Mucosa of descending colon (tissue), 3 donors: ENCODE data around the gene ELK3. TPM values are rescaled to one million over a fixed set of nuclear protein-coding genes. Genes with fewer than 3 reads are reported as not detected.

Source experiments
- ATAC-seq: fragments of 200-7000 bp; cut with Tn5 transposase; one replicate; pipeline ENCODE4 v1.9.1; 2020; ENCODE audit warnings: mild to moderate bottlenecking, moderate library complexity
- DNase-seq, 3 donors: peaks; one replicate each; pipeline ENCODE4 v3.0.0-alpha.2; 2020
- H3K36me3 ChIP-seq: fragments of 200-600 bp; one replicate; pipeline ENCODE4 v1.8.0; 2021; ENCODE audit warnings: low read depth, mild to moderate bottlenecking
- H3K4me1 ChIP-seq: fragments of 200-600 bp; one replicate; pipeline ENCODE4 v1.8.0; 2021; ENCODE audit warnings: low read depth, mild to moderate bottlenecking
- H3K4me3 ChIP-seq: fragments of 200-600 bp; one replicate; pipeline ENCODE4 v1.8.0; 2021; ENCODE audit warnings: mild to moderate bottlenecking
- H3K9me3 ChIP-seq: fragments of 200-600 bp; one replicate; pipeline ENCODE4 v1.8.0; 2021; ENCODE audit warnings: mild to moderate bottlenecking
- intact Hi-C, 2 donors: fragments of 100-400 bp; cut with DNase I in 1 of 2; cut with micrococcal nuclease in 1 of 2; formaldehyde crosslinking; loops; one replicate each; pipeline versions ENCODE4 v1.11.0 to v1.11.1; 2022; cut with DNase I, micrococcal nuclease
- total RNA-seq, 3 donors: library from RNA; stranded (reverse); fragmentation: NEBNext Ultra II Directional in 2 of 3; extraction: Animal tissue kit (Norgen Biotek cat#: 25700) in 2 of 3; gene quantifications; one replicate each; pipeline versions ENCODE4 v1.2.1 to v1.2.4, GENCODE V29; 2021 to 2023
- TF ChIP-seq, protein P1 (sequence below): fragments of 200-600 bp; IDR thresholded peaks from one replicate; pipeline ENCODE4 v1.8.0; 2022; ENCODE audit warnings: antibody characterized with exemption, mild to moderate bottlenecking
- donor health status: DM: no; HTN: no; CAD: no; lungs with moderate emphysema.
- donor health status: DM: no; HTN: no; CAD: no.
- donor health status: DM: no; HTN: yes; CAD: no.

The ELK3 gene
- total RNA-seq, 3 donors from 2014 or later, result 7.6 to 17.2 (median 12.0) TPM

DNA sequence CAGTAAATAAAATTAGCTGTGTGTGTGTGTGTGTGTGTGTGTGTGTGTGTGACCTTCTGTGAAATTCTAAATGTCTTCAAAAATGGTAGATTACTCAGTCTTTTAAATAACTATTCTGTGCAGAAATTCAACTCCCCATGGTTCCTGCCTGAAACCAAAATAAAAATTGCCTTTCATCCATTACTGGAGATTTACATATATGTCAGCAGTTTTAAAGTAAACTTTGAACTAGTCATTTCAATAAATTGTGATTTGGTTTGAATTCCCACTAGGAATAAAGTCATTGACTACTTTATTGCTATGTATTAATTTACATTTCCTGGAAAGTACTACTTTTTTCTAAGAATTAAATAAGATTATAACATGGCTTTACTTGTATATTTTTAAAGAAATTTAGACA, 5.3 kb downstream of the ELK3 start:
- H3K4me1 ChIP-seq, result peaks cover 3% of the 10 kb centered on the region
- no peaks in the 10 kb centered on the region for H3K36me3 ChIP-seq
- TF ChIP-seq, protein P1, sequence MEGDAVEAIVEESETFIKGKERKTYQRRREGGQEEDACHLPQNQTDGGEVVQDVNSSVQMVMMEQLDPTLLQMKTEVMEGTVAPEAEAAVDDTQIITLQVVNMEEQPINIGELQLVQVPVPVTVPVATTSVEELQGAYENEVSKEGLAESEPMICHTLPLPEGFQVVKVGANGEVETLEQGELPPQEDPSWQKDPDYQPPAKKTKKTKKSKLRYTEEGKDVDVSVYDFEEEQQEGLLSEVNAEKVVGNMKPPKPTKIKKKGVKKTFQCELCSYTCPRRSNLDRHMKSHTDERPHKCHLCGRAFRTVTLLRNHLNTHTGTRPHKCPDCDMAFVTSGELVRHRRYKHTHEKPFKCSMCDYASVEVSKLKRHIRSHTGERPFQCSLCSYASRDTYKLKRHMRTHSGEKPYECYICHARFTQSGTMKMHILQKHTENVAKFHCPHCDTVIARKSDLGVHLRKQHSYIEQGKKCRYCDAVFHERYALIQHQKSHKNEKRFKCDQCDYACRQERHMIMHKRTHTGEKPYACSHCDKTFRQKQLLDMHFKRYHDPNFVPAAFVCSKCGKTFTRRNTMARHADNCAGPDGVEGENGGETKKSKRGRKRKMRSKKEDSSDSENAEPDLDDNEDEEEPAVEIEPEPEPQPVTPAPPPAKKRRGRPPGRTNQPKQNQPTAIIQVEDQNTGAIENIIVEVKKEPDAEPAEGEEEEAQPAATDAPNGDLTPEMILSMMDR, result no peak
- intact Hi-C loops, result no loop called here
- no peak for DNase-seq
- H3K4me3 ChIP-seq, result no peak overlapping the region
- no peaks in the 10 kb centered on the region for H3K9me3 ChIP-seq
- no peak for ATAC-seq

DNA sequence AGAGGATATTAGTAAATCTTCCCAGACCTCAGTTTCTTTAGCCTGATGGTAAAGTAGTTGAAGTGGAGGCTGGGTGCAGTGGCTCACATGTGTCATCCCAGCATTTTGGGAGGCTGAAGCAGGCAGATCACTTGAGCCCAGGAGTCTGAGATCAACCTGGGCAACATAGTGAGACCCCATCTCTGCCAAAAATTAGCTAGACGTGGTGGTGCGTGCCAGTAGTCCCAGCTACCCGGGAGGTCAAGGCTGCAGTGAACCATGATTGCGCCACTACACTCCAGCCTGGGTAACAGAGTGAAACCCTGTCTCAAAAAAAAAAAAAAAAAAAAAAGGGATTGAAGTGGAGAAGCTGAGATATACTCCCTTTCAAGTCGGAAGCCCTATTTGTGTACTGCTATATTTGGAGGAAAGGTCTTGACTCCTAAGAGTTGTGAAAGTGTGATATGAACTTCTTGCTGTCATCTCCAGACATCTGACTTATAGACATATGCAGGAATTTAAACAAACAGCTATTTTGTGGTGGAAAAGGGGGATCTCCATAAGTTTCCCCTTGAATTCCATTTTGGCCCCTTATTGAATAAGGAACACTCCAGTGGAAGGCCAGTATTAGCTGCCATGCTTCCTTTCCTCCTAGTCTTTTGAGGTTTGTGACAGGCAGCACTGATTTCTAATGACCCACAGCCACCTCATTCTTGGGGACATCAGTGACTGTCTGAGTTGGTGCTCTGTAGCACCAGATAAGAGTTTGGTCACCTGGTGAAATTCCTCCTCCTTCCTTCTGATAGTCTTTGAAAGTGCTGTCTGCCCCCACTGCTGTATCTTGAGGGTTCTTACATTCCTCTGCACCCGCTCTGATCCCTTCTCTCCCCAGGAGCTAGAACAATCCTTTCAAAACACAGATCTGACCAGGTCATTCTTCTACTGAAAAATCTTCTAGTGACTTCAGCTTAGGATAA, 7.4 kb downstream of the ELK3 start:
- no peaks in the 10 kb centered on the region for H3K9me3 ChIP-seq
- DNase-seq, result no peak
- no peak overlapping the region for H3K4me3 ChIP-seq
- TF ChIP-seq, protein P1, result no peak
- no peaks in the 10 kb centered on the region for H3K36me3 ChIP-seq
- no peaks in the 10 kb centered on the region for H3K4me1 ChIP-seq
- ATAC-seq, result no peak
- intact Hi-C loops, result no loop called here

DNA sequence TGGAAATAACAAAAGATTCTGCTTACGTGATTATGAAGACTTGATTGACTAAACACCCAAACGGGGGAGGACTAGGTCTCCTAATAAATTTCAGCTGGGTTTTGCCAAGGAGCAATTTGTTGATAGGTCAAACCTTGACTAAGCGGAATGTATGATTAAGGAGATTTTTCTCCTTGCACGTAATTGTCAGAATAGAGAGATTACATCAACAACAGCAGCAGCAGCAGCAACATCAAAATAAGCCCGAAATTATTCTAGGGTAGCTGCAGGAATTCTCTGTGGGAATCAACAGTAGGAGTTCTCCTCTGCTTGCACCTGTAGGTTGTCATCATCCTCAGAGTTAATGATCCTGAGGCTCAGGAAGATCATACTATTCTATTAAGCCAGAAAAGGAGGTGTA, 10.2 kb downstream of the ELK3 start:
- H3K36me3 ChIP-seq, result no peaks in the 10 kb centered on the region
- H3K4me1 ChIP-seq, result peaks cover 3% of the 10 kb centered on the region
- intact Hi-C loops, result no loop called here
- ATAC-seq, result no peak
- no peak overlapping the region for H3K4me3 ChIP-seq
- H3K9me3 ChIP-seq, result no peaks in the 10 kb centered on the region
- no peak for DNase-seq
- TF ChIP-seq, protein P1, result no peak

DNA sequence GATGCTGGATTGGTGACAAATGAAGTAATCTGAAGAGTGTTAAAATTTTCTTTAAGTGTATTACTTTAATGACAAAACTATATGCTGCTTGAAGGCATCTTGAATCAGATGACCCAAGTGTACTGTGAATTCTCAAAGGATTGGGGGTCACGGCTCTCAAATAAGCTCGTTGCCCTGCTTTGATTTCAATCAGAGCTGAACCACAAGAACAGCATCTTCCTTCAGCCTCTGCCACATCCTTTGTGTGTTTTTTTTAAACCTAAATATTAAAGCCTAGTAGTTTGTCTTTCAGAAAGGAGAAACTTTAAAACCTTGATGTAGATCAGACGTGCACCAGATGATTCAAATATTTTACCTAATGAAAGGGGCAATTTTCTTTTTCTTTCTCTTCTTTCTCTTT, 11.7 kb downstream of the ELK3 start:
- H3K4me1 ChIP-seq, result peaks cover 3% of the 10 kb centered on the region
- no peaks in the 10 kb centered on the region for H3K9me3 ChIP-seq
- no peak overlapping the region for H3K4me3 ChIP-seq
- no peaks in the 10 kb centered on the region for H3K36me3 ChIP-seq
- TF ChIP-seq, protein P1, result no peak
- ATAC-seq (peak; percentile 21), DNase-seq (no peak)
- intact Hi-C loops, result no loop called here

DNA sequence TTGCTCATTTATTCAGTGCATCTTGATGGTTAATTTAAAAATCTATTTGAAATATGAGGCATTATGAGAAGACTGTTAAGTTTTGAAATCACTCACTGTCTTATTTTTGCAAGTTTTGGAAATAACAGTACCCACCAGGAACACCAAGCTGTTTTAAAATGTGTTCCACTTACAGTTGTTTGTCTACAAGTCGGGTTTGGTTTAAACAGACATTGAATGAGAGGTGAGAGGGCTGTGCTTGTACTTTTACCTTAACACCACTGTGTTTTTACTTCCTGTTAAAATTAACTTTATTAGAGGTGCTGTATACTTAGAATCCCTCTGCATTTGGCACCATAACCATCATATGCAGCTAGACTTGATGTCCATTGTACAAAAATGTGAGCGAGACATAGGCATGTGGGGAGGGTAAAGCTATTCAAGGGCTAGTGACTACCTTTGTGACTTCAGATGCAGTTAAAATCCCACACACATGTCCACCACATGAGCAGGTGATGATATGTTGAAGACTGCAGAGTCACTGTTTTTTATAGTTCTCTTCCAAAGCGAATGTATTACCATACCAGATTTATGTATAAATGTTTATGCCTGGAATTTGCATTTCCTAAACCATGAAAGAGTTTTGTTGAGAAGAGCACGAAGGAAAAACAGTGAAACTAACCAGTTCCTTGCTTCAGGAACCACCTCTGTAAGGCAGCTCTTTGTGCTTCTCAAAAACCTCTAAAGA, 12.9 kb downstream of the ELK3 start:
- intact Hi-C loops, result no loop called here

More for the DNA sequence above, 12.9 kb downstream of the ELK3 start:
- Histone ChIP-seq H3K9me3 (no peaks in the 10 kb centered on the region), H3K36me3 (no peaks in the 10 kb centered on the region), H3K4me3 (no peak overlapping the region), H3K4me1 (peaks cover 3% of the 10 kb centered on the region)
- DNase-seq (no peak), ATAC-seq (no peak)
- TF ChIP-seq, protein P1, result no peak
